Ishikawa (cell line): ENCODE results near the gene YWHAH.

Experiments used
- CEBPB ChIP-seq: IDR thresholded peaks from 2 replicates; pipeline ENCODE4 v1.6.1; 2012
- CREB1 ChIP-seq: IDR thresholded peaks from 2 replicates; pipeline ENCODE4 v1.6.1; 2012; ENCODE audit warnings: low read depth
- EGR1 ChIP-seq: IDR thresholded peaks from 2 replicates; pipeline ENCODE4 v1.6.1; 2012
- EP300 ChIP-seq: IDR thresholded peaks from 2 replicates; pipeline ENCODE4 v1.6.1; 2012; ENCODE audit warnings: borderline replicate concordance
- FOXM1 ChIP-seq: IDR thresholded peaks from 2 replicates; pipeline ENCODE4 v1.6.1; 2012; ENCODE audit warnings: low read depth, borderline replicate concordance
- MAX ChIP-seq: IDR thresholded peaks from 2 replicates; pipeline ENCODE4 v1.6.1; 2012
- RAD21 ChIP-seq: IDR thresholded peaks from 2 replicates; pipeline ENCODE4 v1.6.1; 2012; ENCODE audit warnings: low read depth
- REST ChIP-seq: IDR thresholded peaks from 2 replicates; pipeline ENCODE4 v1.6.1; 2012; ENCODE audit warnings: low read depth, mild to moderate bottlenecking
- TAF1 ChIP-seq: IDR thresholded peaks from 2 replicates; pipeline ENCODE4 v1.6.1; 2012; ENCODE audit warnings: low read depth, mild to moderate bottlenecking
- TCF12 ChIP-seq: IDR thresholded peaks from 2 replicates; pipeline ENCODE4 v1.6.1; 2012; ENCODE audit warnings: low read depth
- TEAD4 ChIP-seq: IDR thresholded peaks from 2 replicates; pipeline ENCODE4 v1.6.1; 2012
- USF1 ChIP-seq: IDR thresholded peaks from 2 replicates; pipeline ENCODE4 v1.6.1; 2012
- YY1 ChIP-seq: IDR thresholded peaks from 2 replicates; pipeline ENCODE4 v1.6.1; 2012; ENCODE audit warnings: low read depth
- ZBTB7A ChIP-seq: IDR thresholded peaks from 2 replicates; pipeline ENCODE4 v1.6.1; 2012; ENCODE audit warnings: low read depth

Gene YWHAH

GRCh38 chr22:31927562-31927961 is 16.8 kb upstream of the YWHAH start:
- no peak for TF ChIP-seq REST
- no peak for TF ChIP-seq USF1
- no peak for TF ChIP-seq FOXM1
- no peak for TF ChIP-seq CEBPB
- no peak for TF ChIP-seq CREB1
- TF ChIP-seq MAX = no peak
- TF ChIP-seq TAF1 = no peak
- TF ChIP-seq TCF12 = no peak

- TF ChIP-seq FOXM1 (no peak), MAX (no peak), EGR1 (no peak), CEBPB (no peak), TAF1 (no peak), ZBTB7A (no peak)
These were observed 15.0 kb upstream of the YWHAH start for GRCh38 chr22:31929167-31929930.

- TF ChIP-seq REST (no peak), ZBTB7A (no peak), MAX (no peak), YY1 (no peak), EP300 (no peak), CREB1 (no peak)
These were observed 11.5 kb upstream of the YWHAH start for GRCh38 chr22:31932863-31933262.

GRCh38 chr22:31933406-31933805 is 10.9 kb upstream of the YWHAH start:
- TF ChIP-seq CREB1 = no peak
- no peak for TF ChIP-seq REST
- no peak for TF ChIP-seq TCF12
- TF ChIP-seq RAD21 = no peak
- no peak for TF ChIP-seq TAF1
- no peak for TF ChIP-seq TEAD4
- no peak for TF ChIP-seq YY1
- TF ChIP-seq USF1 = no peak
- no peak for TF ChIP-seq EGR1
- no peak for TF ChIP-seq FOXM1
- no peak for TF ChIP-seq ZBTB7A

- no peak for TF ChIP-seq REST
These were observed 10.4 kb upstream of the YWHAH start for GRCh38 chr22:31933816-31934482.
